OCI-LY7 (cell line): Measurements from ENCODE around the gene KHDRBS2. TPM values are rescaled to one million over a fixed set of nuclear protein-coding genes. Genes with fewer than 3 reads are reported as not detected.

Experiments used
- BruUV-seq: library from RNA; stranded (reverse); fragments of 400-500 nt; replicated peaks from 2 replicates; lab custom pipeline; 2021; lab: Mats Ljungman, UMichigan
- CTCF ChIA-PET: fragments of 300-600 bp; sonication (Branson Sonifier 250); formaldehyde crosslinking; loops from one replicate; lab custom pipeline; 2022; ENCODE audit warnings: antibody characterized with exemption; ENCODE audit not compliant: unreplicated experiment; lab: Charles Lee
- POLR2A ChIA-PET: fragments of 300-600 bp; sonication (Branson Sonifier 250); formaldehyde crosslinking; loops from one replicate; lab custom pipeline; 2022; ENCODE audit warnings: antibody characterized with exemption; lab: Charles Lee
- DNase-seq: peaks from one replicate; pipeline ENCODE4 v3.0.0-alpha.2; 2015; ENCODE audit warnings: low spot score
- H2AFZ ChIP-seq: fragments of 200-600 bp; sonication (generic), shearing (Covaris generic); 2 replicates; pipeline ENCODE4 v1.6.1; 2014; ENCODE audit warnings: mild to moderate bottlenecking, antibody characterized with exemption, low read length, moderate library complexity
- H3K27ac ChIP-seq: fragments of 200-600 bp; sonication (generic); 2 replicates; pipeline ENCODE4 v1.5.1; 2014; ENCODE audit warnings: mixed run types, low read depth, mild to moderate bottlenecking, moderate library complexity, low read length, inconsistent platforms; ENCODE audit not compliant: poor library complexity, severe bottlenecking
- H3K36me3 ChIP-seq: fragments of 200-600 bp; sonication (generic); 2 replicates; pipeline ENCODE4 v1.6.1; 2014; ENCODE audit warnings: mild to moderate bottlenecking, antibody characterized with exemption, low read length, moderate library complexity, mixed read lengths; ENCODE audit not compliant: insufficient read depth
- H3K4me1 ChIP-seq: fragments of 200-600 bp; sonication (generic); 2 replicates; pipeline ENCODE4 v1.5.1; 2014; ENCODE audit warnings: mild to moderate bottlenecking, low read length; ENCODE audit not compliant: insufficient read depth, poor library complexity, severe bottlenecking
- H3K4me2 ChIP-seq: fragments of 200-600 bp; sonication (generic); 2 replicates; pipeline ENCODE4 v1.6.1; 2014; ENCODE audit warnings: mild to moderate bottlenecking, low read length
- H3K4me3 ChIP-seq: fragments of 200-600 bp; sonication (generic); 2 replicates; pipeline ENCODE4 v1.5.1; 2014; ENCODE audit warnings: mild to moderate bottlenecking, low read depth, low read length; ENCODE audit not compliant: poor library complexity, severe bottlenecking
- H3K79me2 ChIP-seq: fragments of 200-600 bp; sonication (generic); 2 replicates; pipeline ENCODE4 v1.6.1; 2016; ENCODE audit warnings: low read depth, mild to moderate bottlenecking, low read length, moderate library complexity, mixed read lengths; ENCODE audit not compliant: insufficient read depth
- H3K9me2 ChIP-seq: fragments of 200-600 bp; sonication (generic); 2 replicates; pipeline ENCODE4 v1.6.1; 2016; ENCODE audit warnings: mild to moderate bottlenecking, low read length, mixed read lengths; ENCODE audit not compliant: insufficient read depth
- H3K9me3 ChIP-seq: fragments of 200-600 bp; sonication (generic); 2 replicates; pipeline ENCODE4 v1.6.1; 2014; ENCODE audit warnings: mild to moderate bottlenecking, mixed run types, low read length, mixed read lengths
- H4K20me1 ChIP-seq: fragments of 200-600 bp; sonication (generic); 2 replicates; pipeline ENCODE4 v1.6.1; 2014; ENCODE audit warnings: mild to moderate bottlenecking, antibody characterized with exemption, low read length, moderate library complexity, mixed read lengths; ENCODE audit not compliant: insufficient read depth
- CTCF ChIP-seq: fragments of 200-600 bp; sonication (generic); conservative IDR thresholded peaks from 2 replicates; pipeline ENCODE4 v1.5.1; 2014; ENCODE audit warnings: mild to moderate bottlenecking, antibody characterized with exemption, low read length, moderate library complexity, mixed read lengths
- EZH2phosphoT487 ChIP-seq: fragments of 200-600 bp; sonication (generic); IDR thresholded peaks from 2 replicates; pipeline ENCODE4 v1.6.1; 2018; ENCODE audit warnings: low read depth, borderline replicate concordance, mild to moderate bottlenecking, mixed run types, antibody characterized with exemption, low read length, moderate library complexity, mixed read lengths
- intact Hi-C: fragments of 100-400 bp; cut with micrococcal nuclease; formaldehyde crosslinking; loops from one replicate; pipeline ENCODE4 v1.10.0; 2022; ENCODE audit not compliant: unreplicated experiment
- total RNA-seq, 2 experiments: library from RNA; depleted of rRNA in 1 of 2; stranded (reverse); fragments of >200 nt in 1 of 2; shearing (Covaris generic) in 1 of 2; gene quantifications; 2 replicates each; pipeline ENCODE4 v1.2.3, GENCODE V29; 2014 to 2022

The KHDRBS2 gene
- total RNA-seq, 2 experiments from 2014 or later, result 1.7 to 7.6 TPM

GRCh38 chr6:62283796-62284411, 2.1 kb downstream of the KHDRBS2 start:
- H3K9me3 ChIP-seq, result no peaks in the 10 kb centered on the region
- H4K20me1 ChIP-seq, result no peaks in the 10 kb centered on the region
- TF ChIP-seq EZH2phosphoT487 (0 out of 2 replicates have a peak, but pooled peaks have one; percentile 82), CTCF (peak; percentile 89)
- no peak overlapping the region for H3K27ac ChIP-seq
- peak overlapping the region; percentile 2; the same call in 1 of the 2 replicates for H3K4me2 ChIP-seq
- peak; percentile 55 for DNase-seq
- no peak overlapping the region for H3K4me3 ChIP-seq
- ChIA-PET POLR2A (interaction anchor here (0.6 to 2.2 kb wide), 10 partner anchors 11 to 122 kb away, joined by 3 to 10 read pairs (median 4); no protein-coding TSS in a partner anchor), CTCF (interaction anchor here (1.5 kb wide), 1 partner anchor 12 kb away, joined by 4 read pairs; no protein-coding TSS in a partner anchor)
- no peaks in the 10 kb centered on the region for H3K79me2 ChIP-seq
- no peaks in the 10 kb centered on the region for H3K36me3 ChIP-seq
- peaks cover 10% of the 10 kb centered on the region for H3K4me1 ChIP-seq
- no peak overlapping the region for H2AFZ ChIP-seq
- intact Hi-C loops, result loop anchor here (5.0 kb wide), 2 partner anchors 397 to 477 kb away; no protein-coding TSS in a partner anchor
- H3K9me2 ChIP-seq, result no peaks in the 10 kb centered on the region
- no TSS peak for BruUV-seq

- TF ChIP-seq CTCF (no peak), EZH2phosphoT487 (no peak)
- Histone ChIP-seq H4K20me1 (no peaks in the 10 kb centered on the region), H3K27ac (no peak overlapping the region), H3K36me3 (no peaks in the 10 kb centered on the region), H3K9me2 (no peaks in the 10 kb centered on the region), H3K4me1 (peaks cover 10% of the 10 kb centered on the region), H3K9me3 (no peaks in the 10 kb centered on the region), H3K4me3 (no peak overlapping the region), H2AFZ (no peak overlapping the region), H3K4me2 (no peak overlapping the region), H3K79me2 (no peaks in the 10 kb centered on the region)
- no TSS peak for BruUV-seq
- intact Hi-C loops, result loop anchor here (5.0 kb wide), 2 partner anchors 396 to 476 kb away; no protein-coding TSS in a partner anchor
- DNase-seq, result no peak
- ChIA-PET CTCF (interaction anchor here (1.5 kb wide), 1 partner anchor 11 kb away, joined by 4 read pairs; no protein-coding TSS in a partner anchor), POLR2A (interaction anchor here (0.6 to 1.9 kb wide), 8 partner anchors 11 to 122 kb away, joined by 3 to 7 read pairs (median 3); no protein-coding TSS in a partner anchor)
Measured at GRCh38 chr6:62283365-62283764, 2.7 kb downstream of the KHDRBS2 start.
